Activated CD4-positive, alpha-beta T cell treated with anti-CD3 and anti-CD28 coated beads, Interleukin-2, amount 50 U/mL, for 24 hours (primary cell): ENCODE measurements around the gene LGALS3BP.

Experiments
- DNase-seq, 2 donors: peaks; one replicate each; pipeline ENCODE4 v3.0.0-alpha.2; 2020; ENCODE audit warnings: low read depth in 1 of 2, low spot score in 1 of 2

LGALS3BP gene

GRCh38 chr17:78999947-79000395, 20.2 kb upstream of the LGALS3BP start:
- no peak for DNase-seq

GRCh38 chr17:78999056-78999768, 19.5 kb upstream of the LGALS3BP start:
- no peak for DNase-seq

GRCh38 chr17:78998311-78999055, 18.8 kb upstream of the LGALS3BP start:
- no peak for DNase-seq

GRCh38 chr17:78997881-78998280, 18.2 kb upstream of the LGALS3BP start:
- no peak for DNase-seq

- DNase-seq, result no peak
Measured at GRCh38 chr17:78997231-78997741, 17.6 kb upstream of the LGALS3BP start.

GRCh38 chr17:78996781-78997201, 17.1 kb upstream of the LGALS3BP start:
- DNase-seq, result no peak

GRCh38 chr17:78995761-78996451, 16.2 kb upstream of the LGALS3BP start:
- DNase-seq, result no peak

- no peak for DNase-seq
Measured at GRCh38 chr17:78995022-78995760, 15.5 kb upstream of the LGALS3BP start.

GRCh38 chr17:78993981-78994671, 14.4 kb upstream of the LGALS3BP start:
- DNase-seq, result no peak

- peak; percentile 36 for DNase-seq
Measured at GRCh38 chr17:78993241-78993956, 13.7 kb upstream of the LGALS3BP start.

GRCh38 chr17:78992542-78993212, 13.0 kb upstream of the LGALS3BP start:
- no peak for DNase-seq

GRCh38 chr17:78991906-78992532, 12.3 kb upstream of the LGALS3BP start:
- DNase-seq, result no peak

GRCh38 chr17:78991017-78991738, 11.5 kb upstream of the LGALS3BP start:
- DNase-seq, result no peak

GRCh38 chr17:78990349-78991016, 10.8 kb upstream of the LGALS3BP start:
- no peak for DNase-seq

GRCh38 chr17:78988152-78988551, 8.4 kb upstream of the LGALS3BP start:
- no peak for DNase-seq

GRCh38 chr17:78986649-78987328, 7.1 kb upstream of the LGALS3BP start:
- no peak for DNase-seq

- DNase-seq, result no peak
Measured at GRCh38 chr17:78986048-78986648, 6.4 kb upstream of the LGALS3BP start.
